Activated T-cell treated with anti-CD3 and anti-CD28 coated beads, Interleukin-2, amount 50 U/mL, for 72 hours (primary cell): ENCODE data around the gene SLX9. TPM values are rescaled to one million over a fixed set of nuclear protein-coding genes. Genes with fewer than 3 reads are reported as not detected.

Source experiments
- ATAC-seq, 2 donors: fragments of 150-1000 bp; cut with Tn5 transposase; replicated peaks in 1 of 2; 2 replicates each; pipeline ENCODE4 v1.10.0; 2021; ENCODE audit warnings: moderate library complexity in 2 of 2, mild to moderate bottlenecking in 1 of 2
- DNase-seq, 2 donors: peaks; one replicate each; pipeline ENCODE4 v3.0.0; 2021 to 2022; ENCODE audit warnings: mixed read lengths in 1 of 2
- H3K27ac Mint-ChIP-seq: one replicate; pipeline ENCODE4 v1.8.0; 2022; ENCODE audit warnings: mild to moderate bottlenecking, moderate library complexity, mixed read lengths
- H3K27me3 Mint-ChIP-seq: one replicate; pipeline ENCODE4 v1.8.0; 2022; ENCODE audit warnings: low read depth, mixed read lengths
- H3K36me3 Mint-ChIP-seq, 2 donors: one replicate each; pipeline ENCODE4 v1.8.0; 2022; ENCODE audit warnings: mixed read lengths in 2 of 2, mild to moderate bottlenecking in 1 of 2; ENCODE audit not compliant: insufficient read depth in 2 of 2
- H3K4me1 Mint-ChIP-seq: one replicate; pipeline ENCODE4 v1.8.0; 2022; ENCODE audit warnings: low read depth, mixed read lengths
- H3K4me3 Mint-ChIP-seq, 2 donors: one replicate each; pipeline ENCODE4 v1.8.0; 2022; ENCODE audit warnings: mild to moderate bottlenecking in 2 of 2, mixed read lengths in 2 of 2, moderate library complexity in 2 of 2
- H3K9me3 Mint-ChIP-seq, 2 donors: one replicate each; pipeline ENCODE4 v1.8.0; 2022; ENCODE audit warnings: mixed read lengths in 2 of 2
- total RNA-seq, 2 donors: library from RNA; stranded (reverse); gene quantifications; one replicate each; pipeline ENCODE4 v1.2.3, GENCODE V29; 2022

Gene SLX9
- total RNA-seq, 2 donors from 2014 or later, result 38.7 to 48.9 TPM

DNA sequence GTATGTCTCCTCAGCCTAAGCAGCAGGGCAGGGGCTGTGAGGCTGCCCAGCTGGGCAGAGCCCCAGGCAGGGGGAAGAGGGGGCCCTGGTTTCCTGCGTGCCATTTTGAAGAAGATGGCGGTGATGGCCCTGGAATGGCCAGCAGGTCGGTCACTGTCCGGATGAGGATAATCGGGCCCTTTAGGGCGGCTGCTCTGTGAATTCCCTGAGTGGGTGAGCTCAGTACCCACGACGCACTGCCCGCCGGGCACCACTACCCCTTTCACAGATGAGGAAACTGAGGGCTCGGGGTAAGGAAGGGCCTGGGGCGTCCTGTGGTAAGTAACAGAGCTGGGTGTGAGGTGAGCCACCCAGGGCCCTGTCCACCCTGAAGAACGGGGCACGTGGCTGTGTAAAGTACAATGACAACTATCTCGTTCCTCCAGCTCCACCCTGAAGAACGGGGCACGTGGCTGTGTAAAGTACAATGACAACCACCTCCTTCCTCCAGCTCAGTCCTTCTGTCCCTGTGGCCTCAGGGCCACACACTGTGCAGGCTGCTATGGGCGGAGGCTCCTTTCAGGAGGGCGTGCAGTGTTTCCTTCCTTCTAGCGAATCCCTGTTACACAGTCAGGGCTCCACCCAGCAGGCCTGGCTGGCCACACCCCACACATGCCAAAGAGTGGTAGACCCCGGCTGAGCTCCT, 42.4 kb upstream of the SLX9 start:
- Mint-ChIP-seq H3K4me1 (peaks cover 12% of the 10 kb centered on the region), H3K27ac (no peak overlapping the region), H3K4me3 (no peak overlapping the region), H3K9me3 (no peaks in the 10 kb centered on the region), H3K36me3 (peaks cover 8 to 20% of the 10 kb centered on the region in 2 donors), H3K27me3 (no peaks in the 10 kb centered on the region)
- ATAC-seq, result no peak
- no peak for DNase-seq

- ATAC-seq (no peak), DNase-seq (no peak)
- peaks cover 6% of the 10 kb centered on the region for H3K4me1 Mint-ChIP-seq
- H3K9me3 Mint-ChIP-seq, result no peaks in the 10 kb centered on the region
- H3K27me3 Mint-ChIP-seq, result no peaks in the 10 kb centered on the region
- no peak overlapping the region for H3K27ac Mint-ChIP-seq
- H3K36me3 Mint-ChIP-seq, result peaks cover 14 to 25% of the 10 kb centered on the region in 2 donors
- H3K4me3 Mint-ChIP-seq, result no peak overlapping the region
Measured at GRCh38 chr21:44898011-44898488, 41.8 kb upstream of the SLX9 start.

DNA sequence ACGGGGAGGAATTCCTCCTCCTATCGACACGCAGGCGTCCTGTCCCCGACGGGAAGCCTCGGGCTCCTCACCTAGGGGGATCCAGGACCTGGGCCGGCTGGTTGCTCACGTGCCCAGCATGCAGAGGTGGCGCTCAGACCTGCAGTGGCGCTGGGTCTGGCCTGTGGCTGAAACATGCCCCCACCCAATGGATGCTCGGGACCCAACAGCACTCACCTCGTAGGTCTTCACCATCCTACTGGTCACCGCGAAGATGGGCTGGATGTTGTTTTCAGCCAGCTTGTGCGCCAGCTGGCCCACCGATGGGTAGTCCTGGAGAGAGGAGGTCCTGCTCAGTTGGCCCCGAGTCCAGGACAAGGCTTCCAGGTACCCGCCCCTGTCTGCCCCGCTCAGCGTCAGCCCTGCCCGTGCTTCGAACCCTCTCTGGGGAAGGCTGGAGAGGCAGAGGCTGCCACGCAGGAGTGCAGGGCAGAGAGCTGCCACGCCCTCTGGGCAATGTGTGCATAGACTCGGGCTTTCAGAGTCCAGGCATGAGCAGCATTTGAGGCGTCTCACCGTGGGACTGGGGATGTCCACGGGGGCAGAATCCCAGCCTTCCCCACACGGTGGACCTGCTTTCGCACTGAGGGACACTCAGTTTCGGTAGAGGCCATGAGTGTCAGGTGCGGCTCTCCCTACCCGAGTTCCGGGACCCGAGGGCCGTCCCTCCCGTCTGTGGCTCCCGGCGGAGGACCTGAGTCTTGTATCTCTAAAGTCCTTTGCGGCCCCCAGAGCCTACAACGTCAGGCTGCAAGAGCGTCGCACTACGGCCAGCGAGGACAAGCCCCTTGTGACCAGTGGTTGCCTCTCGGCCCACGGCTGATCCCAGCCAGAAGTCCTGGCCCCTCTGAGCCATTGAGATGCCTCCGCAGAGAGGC, 40.7 kb upstream of the SLX9 start:
- Mint-ChIP-seq H3K4me1 (no peaks in the 10 kb centered on the region), H3K27me3 (no peaks in the 10 kb centered on the region), H3K27ac (no peak overlapping the region), H3K36me3 (peaks cover 14 to 28% of the 10 kb centered on the region in 2 donors), H3K9me3 (no peaks in the 10 kb centered on the region), H3K4me3 (no peak overlapping the region)
- DNase-seq (no peak), ATAC-seq (no peak)

DNA sequence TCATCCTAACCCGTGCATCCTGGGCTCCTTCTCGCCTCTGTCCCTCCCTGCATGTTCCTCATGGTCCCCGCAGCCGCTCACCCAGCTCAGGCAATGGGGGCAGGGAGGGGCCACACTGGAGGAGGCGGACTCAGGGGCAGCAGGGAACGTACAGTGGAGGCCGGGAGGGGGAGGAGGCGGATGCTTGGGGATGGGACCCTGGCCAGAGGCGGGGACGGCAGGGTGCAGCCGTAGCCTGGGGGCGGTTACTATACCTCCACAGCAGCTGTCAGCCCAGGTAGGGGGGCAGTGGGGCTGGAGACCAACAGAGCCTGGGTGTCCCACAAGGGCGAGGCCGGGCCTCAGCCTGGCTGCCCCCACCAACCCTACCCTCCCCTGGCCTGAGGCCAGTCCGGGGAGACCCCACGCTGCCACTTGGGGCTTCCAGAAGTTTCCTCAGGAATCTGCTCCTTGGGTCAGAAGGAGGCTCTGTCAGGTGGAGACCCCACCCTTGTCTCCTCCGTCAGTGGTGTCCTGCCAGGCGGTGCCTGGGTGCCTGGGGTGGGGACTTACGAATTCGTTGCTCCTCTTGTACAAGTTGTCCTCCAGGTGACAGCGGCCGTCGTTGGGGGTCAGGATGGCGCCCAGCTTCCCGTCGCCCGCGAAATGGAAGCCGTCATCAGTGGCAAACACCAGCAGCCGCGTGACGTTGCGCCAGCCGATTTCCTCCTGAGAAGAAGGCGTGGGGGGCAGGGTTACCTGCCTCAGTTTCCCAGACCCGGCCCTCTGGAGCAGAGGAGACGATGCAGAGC, 39.9 kb upstream of the SLX9 start:
- no peaks in the 10 kb centered on the region for H3K4me1 Mint-ChIP-seq
- peaks cover 20 to 33% of the 10 kb centered on the region in 2 donors for H3K36me3 Mint-ChIP-seq
- H3K4me3 Mint-ChIP-seq, result no peak overlapping the region
- ATAC-seq (no peak), DNase-seq (no peak)
- H3K27ac Mint-ChIP-seq, result no peak overlapping the region
- H3K27me3 Mint-ChIP-seq, result no peaks in the 10 kb centered on the region
- no peaks in the 10 kb centered on the region for H3K9me3 Mint-ChIP-seq

GRCh38 chr21:44900559-44901251, 39.1 kb upstream of the SLX9 start:
- Mint-ChIP-seq H3K36me3 (peaks cover 20 to 33% of the 10 kb centered on the region in 2 donors), H3K27me3 (no peaks in the 10 kb centered on the region), H3K4me3 (no peak overlapping the region), H3K27ac (no peak overlapping the region), H3K9me3 (no peaks in the 10 kb centered on the region), H3K4me1 (no peaks in the 10 kb centered on the region)
- no peak for DNase-seq
- no peak for ATAC-seq

GRCh38 chr21:44901391-44902074, 38.3 kb upstream of the SLX9 start:
- H3K36me3 Mint-ChIP-seq, result peaks cover 21 to 35% of the 10 kb centered on the region in 2 donors
- no peaks in the 10 kb centered on the region for H3K9me3 Mint-ChIP-seq
- no peak overlapping the region for H3K27ac Mint-ChIP-seq
- H3K27me3 Mint-ChIP-seq, result no peaks in the 10 kb centered on the region
- no peak for ATAC-seq
- no peaks in the 10 kb centered on the region for H3K4me1 Mint-ChIP-seq
- no peak for DNase-seq
- no peak overlapping the region for H3K4me3 Mint-ChIP-seq

- H3K9me3 Mint-ChIP-seq, result no peaks in the 10 kb centered on the region
- H3K4me3 Mint-ChIP-seq, result no peak overlapping the region
- H3K27ac Mint-ChIP-seq, result peak overlapping the region; percentile 33
- H3K27me3 Mint-ChIP-seq, result no peaks in the 10 kb centered on the region
- H3K4me1 Mint-ChIP-seq, result no peaks in the 10 kb centered on the region
- DNase-seq (no peak), ATAC-seq (no peak)
- H3K36me3 Mint-ChIP-seq, result peaks cover 21 to 35% of the 10 kb centered on the region in 2 donors
Measured at GRCh38 chr21:44902268-44903049, 37.4 kb upstream of the SLX9 start.

- ATAC-seq, result no peak
- H3K9me3 Mint-ChIP-seq, result no peaks in the 10 kb centered on the region
- peaks cover 21 to 34% of the 10 kb centered on the region in 2 donors for H3K36me3 Mint-ChIP-seq
Measured at GRCh38 chr21:44903050-44903685, 36.7 kb upstream of the SLX9 start.

GRCh38 chr21:44903689-44904088, 36.1 kb upstream of the SLX9 start:
- DNase-seq (no peak), ATAC-seq (no peak)
- Mint-ChIP-seq H3K9me3 (no peaks in the 10 kb centered on the region), H3K36me3 (peaks cover 22 to 32% of the 10 kb centered on the region in 2 donors), H3K27me3 (no peaks in the 10 kb centered on the region), H3K27ac (no peak overlapping the region), H3K4me3 (no peak overlapping the region), H3K4me1 (peaks cover 8% of the 10 kb centered on the region)

More at GRCh38 chr21:44903050-44903685, 36.7 kb upstream of the SLX9 start:
- H3K27ac Mint-ChIP-seq, result peak overlapping the region; percentile 33
- no peaks in the 10 kb centered on the region for H3K27me3 Mint-ChIP-seq
- H3K4me3 Mint-ChIP-seq, result no peak overlapping the region
- no peak for DNase-seq
- H3K4me1 Mint-ChIP-seq, result peaks cover 5% of the 10 kb centered on the region

DNA sequence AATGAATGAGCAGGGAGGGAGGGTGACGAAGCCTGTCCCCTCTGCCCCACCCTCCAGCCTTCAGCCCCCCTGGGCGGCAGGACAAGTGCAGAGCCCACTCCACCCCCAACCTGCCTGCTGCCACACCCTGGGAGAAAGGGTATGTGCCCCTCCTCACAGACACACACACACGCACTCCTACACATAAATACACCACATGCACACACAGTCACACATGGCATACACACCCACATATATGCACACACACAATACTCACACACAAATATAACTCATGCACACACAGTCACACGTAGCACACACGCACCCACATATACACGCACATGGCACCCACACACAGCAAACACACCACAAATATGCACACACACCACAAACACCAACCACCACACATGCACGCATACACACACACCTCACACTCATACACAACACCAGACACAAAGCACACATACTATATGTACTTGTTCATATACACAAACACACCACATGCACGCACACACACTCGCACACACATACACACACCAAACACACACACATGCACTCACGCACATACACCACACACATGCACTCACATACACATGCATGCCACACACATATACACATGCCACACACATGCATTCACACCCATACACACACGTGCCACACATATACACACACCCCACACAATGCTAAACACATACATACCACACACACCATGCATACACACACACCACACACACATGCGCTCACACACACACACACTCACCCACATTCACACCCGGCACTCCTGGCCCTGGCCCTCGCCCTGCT, 35.5 kb upstream of the SLX9 start:
- Mint-ChIP-seq H3K27ac (no peak overlapping the region), H3K4me1 (peaks cover 15% of the 10 kb centered on the region), H3K36me3 (peaks cover 26 to 36% of the 10 kb centered on the region in 2 donors), H3K9me3 (no peaks in the 10 kb centered on the region), H3K27me3 (no peaks in the 10 kb centered on the region), H3K4me3 (no peak overlapping the region)
- DNase-seq (no peak), ATAC-seq (no peak)
